ENCODE data around the gene RPL41.

- TF ChIP-seq MAX (IDR thresholded peaks at IDR 0.05) (peak; percentile 44), CTCF (IDR thresholded peaks at IDR 0.05; ENCODE audit: low read depth, low read length, missing input control) (no peak)
Measured at GRCh38 chr12:56152132-56152755, 35.8 kb downstream of the RPL41 start, which contains the start of gene MYL6B.

Data from liver (tissue), 2 donors.